ENCODE results near the gene LRRC8D. TPM values are rescaled to one million over a fixed set of nuclear protein-coding genes. Genes with fewer than 3 reads are reported as not detected.

Gene LRRC8D
- total RNA-seq, 5 donors from 2014 or later (not counting 1 experiment from before 2014, with no cell fraction given), result 23.8 to 43.4 (median 33.0) TPM

GRCh38 chr1:89809556-89809955 is 11.3 kb upstream of the LRRC8D start:
- H3K9me3 Mint-ChIP-seq, result no peaks in the 10 kb centered on the region
- H3K9me3 ChIP-seq, result no peaks in the 10 kb centered on the region
- ChIA-PET POLR2A (no interaction called here), CTCF (interaction anchor here in 1 of 2 donors (1.3 kb wide), 1 partner anchor 178 kb away, joined by 3 read pairs; no protein-coding TSS in a partner anchor)
- H3K4me3 Mint-ChIP-seq, result no peak overlapping the region
- H3K27ac ChIP-seq (ENCODE audit: low read length), result no peak overlapping the region
- no peak for DNase-seq
- 100% methylated on average over 2 of the region's 3 CpGs for WGBS (ENCODE audit: insufficient coverage)
- no peaks in the 10 kb centered on the region for H3K4me1 Mint-ChIP-seq
- H3K4me3 ChIP-seq (ENCODE audit: control insufficient read depth in 1 of 2, extremely low read depth in 1 of 2, low read length in 1 of 2), result no peak overlapping the region
- peaks cover 6 to 8% of the 10 kb centered on the region in 2 donors for H3K27me3 Mint-ChIP-seq
- no peak overlapping the region for H3K27ac Mint-ChIP-seq
- no peaks in the 10 kb centered on the region for H3K4me1 ChIP-seq (ENCODE audit: control insufficient read depth in 1 of 2, extremely low read depth in 1 of 2, insufficient read depth in 2 of 2, low read length in 2 of 2)
- no peaks in the 10 kb centered on the region for H3K36me3 ChIP-seq (ENCODE audit: control insufficient read depth in 2 of 2, extremely low read depth in 1 of 2, insufficient read depth in 1 of 2, low read length in 1 of 2)
- H3K27me3 ChIP-seq (replicated peaks in 1 of 2; ENCODE audit: control insufficient read depth in 2 of 2, extremely low read depth in 1 of 2, insufficient read depth in 2 of 2, low read length in 1 of 2), result peaks cover 0 to 4% of the 10 kb centered on the region in 2 experiments
- ATAC-seq (replicated peaks in 1 of 4), result no peak
- no peaks in the 10 kb centered on the region for H3K36me3 Mint-ChIP-seq

GRCh38 chr1:89810302-89810701 is 10.5 kb upstream of the LRRC8D start:
- CTCF ChIA-PET, result interaction anchor here in 1 of 2 donors (1.1 kb wide), 1 partner anchor 191 kb away, joined by 3 read pairs; no protein-coding TSS in a partner anchor
- Histone ChIP-seq H3K36me3 (ENCODE audit: control insufficient read depth in 2 of 2, extremely low read depth in 1 of 2, insufficient read depth in 1 of 2, low read length in 1 of 2) (no peaks in the 10 kb centered on the region), H3K9me3 (no peaks in the 10 kb centered on the region), H3K27ac (ENCODE audit: low read length) (no peak overlapping the region), H3K27me3 (replicated peaks in 1 of 2; ENCODE audit: control insufficient read depth in 2 of 2, extremely low read depth in 1 of 2, insufficient read depth in 2 of 2, low read length in 1 of 2) (peaks cover 0 to 4% of the 10 kb centered on the region in 2 experiments), H3K4me1 (ENCODE audit: control insufficient read depth in 1 of 2, extremely low read depth in 1 of 2, insufficient read depth in 2 of 2, low read length in 2 of 2) (no peaks in the 10 kb centered on the region), H3K4me3 (ENCODE audit: control insufficient read depth in 1 of 2, extremely low read depth in 1 of 2, low read length in 1 of 2) (no peak overlapping the region)
- peaks cover 0 to 2% (median 0%) of the 10 kb centered on the region in 3 donors for H3K4me1 Mint-ChIP-seq
- POLR2A ChIA-PET, result no interaction called here
- no peak overlapping the region for H3K27ac Mint-ChIP-seq
- no peaks in the 10 kb centered on the region for H3K36me3 Mint-ChIP-seq
- H3K27me3 Mint-ChIP-seq, result peaks cover 8 to 11% of the 10 kb centered on the region in 2 donors
- no peak for DNase-seq
- no peak overlapping the region for H3K4me3 Mint-ChIP-seq
- no peak for ATAC-seq (replicated peaks in 1 of 4)
- H3K9me3 Mint-ChIP-seq, result no peaks in the 10 kb centered on the region
- WGBS (ENCODE audit: insufficient coverage), result 80% methylated on average over 1 of the region's 1 CpG

- Histone ChIP-seq H3K27me3 (replicated peaks in 1 of 2; ENCODE audit: control insufficient read depth in 2 of 2, extremely low read depth in 1 of 2, insufficient read depth in 2 of 2, low read length in 1 of 2) (peaks cover 0 to 4% of the 10 kb centered on the region in 2 experiments), H3K9me3 (no peaks in the 10 kb centered on the region), H3K36me3 (ENCODE audit: control insufficient read depth in 2 of 2, extremely low read depth in 1 of 2, insufficient read depth in 1 of 2, low read length in 1 of 2) (no peaks in the 10 kb centered on the region), H3K4me1 (ENCODE audit: control insufficient read depth in 1 of 2, extremely low read depth in 1 of 2, insufficient read depth in 2 of 2, low read length in 2 of 2) (no peaks in the 10 kb centered on the region), H3K27ac (ENCODE audit: low read length) (no peak overlapping the region), H3K4me3 (ENCODE audit: control insufficient read depth in 1 of 2, extremely low read depth in 1 of 2, low read length in 1 of 2) (no peak overlapping the region)
- H3K27ac Mint-ChIP-seq, result no peak overlapping the region
- POLR2A ChIA-PET, result no interaction called here
- H3K4me1 Mint-ChIP-seq, result peaks cover 0 to 6% (median 5%) of the 10 kb centered on the region in 3 donors
- no CpG with 5 or more reads among the region's 1 CpG for WGBS (ENCODE audit: insufficient coverage)
- no peak overlapping the region for H3K4me3 Mint-ChIP-seq
- no peaks in the 10 kb centered on the region for H3K36me3 Mint-ChIP-seq
- DNase-seq, result no peak
- ATAC-seq (replicated peaks in 1 of 4), result no peak
- peaks cover 8 to 11% of the 10 kb centered on the region in 2 donors for H3K27me3 Mint-ChIP-seq
- H3K9me3 Mint-ChIP-seq, result no peaks in the 10 kb centered on the region
- CTCF ChIA-PET, result interaction anchor here in 1 of 2 donors (1.1 kb wide), 1 partner anchor 191 kb away, joined by 3 read pairs; no protein-coding TSS in a partner anchor
These were observed 10.0 kb upstream of the LRRC8D start for GRCh38 chr1:89810880-89811279.

- H3K9me3 Mint-ChIP-seq, result no peaks in the 10 kb centered on the region
- ATAC-seq (replicated peaks in 1 of 4) (no peak), DNase-seq (no peak)
- no peak overlapping the region for H3K4me3 ChIP-seq (ENCODE audit: control insufficient read depth in 1 of 2, extremely low read depth in 1 of 2, low read length in 1 of 2)
- H3K9me3 ChIP-seq, result no peaks in the 10 kb centered on the region
- H3K36me3 Mint-ChIP-seq, result no peaks in the 10 kb centered on the region
- peaks cover 8 to 11% of the 10 kb centered on the region in 2 donors for H3K27me3 Mint-ChIP-seq
- no peaks in the 10 kb centered on the region for H3K36me3 ChIP-seq (ENCODE audit: control insufficient read depth in 2 of 2, extremely low read depth in 1 of 2, insufficient read depth in 1 of 2, low read length in 1 of 2)
- ChIA-PET CTCF (interaction anchor here (0.6 to 1.0 kb wide), 6 partner anchors 14 to 784 kb away, joined by 3 to 5 read pairs (median 3); no protein-coding TSS in a partner anchor), POLR2A (interaction anchor here (0.6 to 0.7 kb wide), 2 partner anchors 30 to 32 kb away, joined by 3 read pairs; no protein-coding TSS in a partner anchor)
- no peak overlapping the region for H3K27ac ChIP-seq (ENCODE audit: low read length)
- peaks cover 0 to 6% (median 6%) of the 10 kb centered on the region in 3 donors for H3K4me1 Mint-ChIP-seq
- WGBS (ENCODE audit: insufficient coverage), result 75% methylated on average over 1 of the region's 1 CpG
- H3K4me3 Mint-ChIP-seq, result no peak overlapping the region
- H3K27me3 ChIP-seq (replicated peaks in 1 of 2; ENCODE audit: control insufficient read depth in 2 of 2, extremely low read depth in 1 of 2, insufficient read depth in 2 of 2, low read length in 1 of 2), result peaks cover 0 to 4% of the 10 kb centered on the region in 2 experiments
- H3K4me1 ChIP-seq (ENCODE audit: control insufficient read depth in 1 of 2, extremely low read depth in 1 of 2, insufficient read depth in 2 of 2, low read length in 2 of 2), result no peaks in the 10 kb centered on the region
- H3K27ac Mint-ChIP-seq, result no peak overlapping the region
These were observed 7.8 kb upstream of the LRRC8D start for GRCh38 chr1:89812992-89813391.

GRCh38 chr1:89815040-89815439 is 5.8 kb upstream of the LRRC8D start:
- no peak overlapping the region for H3K4me3 Mint-ChIP-seq
- H3K27me3 ChIP-seq (replicated peaks in 1 of 2; ENCODE audit: control insufficient read depth in 2 of 2, extremely low read depth in 1 of 2, insufficient read depth in 2 of 2, low read length in 1 of 2), result peaks cover 0 to 4% of the 10 kb centered on the region in 2 experiments
- CTCF ChIA-PET, result interaction anchor here (0.5 to 0.6 kb wide), 2 partner anchors 51 to 236 kb away, joined by 4 to 10 read pairs; no protein-coding TSS in a partner anchor

GRCh38 chr1:89815611-89816010 is 5.2 kb upstream of the LRRC8D start:
- H3K4me3 Mint-ChIP-seq, result no peak overlapping the region
- H3K27me3 ChIP-seq (replicated peaks in 1 of 2; ENCODE audit: control insufficient read depth in 2 of 2, extremely low read depth in 1 of 2, insufficient read depth in 2 of 2, low read length in 1 of 2), result peaks cover 0 to 4% of the 10 kb centered on the region in 2 experiments
- peak in 1 of 35 experiments; percentile 7 for DNase-seq
- peaks cover 6 to 11% of the 10 kb centered on the region in 2 experiments for H3K4me1 ChIP-seq (ENCODE audit: control insufficient read depth in 1 of 2, extremely low read depth in 1 of 2, insufficient read depth in 2 of 2, low read length in 2 of 2)
- ChIA-PET CTCF (interaction anchor here in 1 of 2 donors (0.5 to 0.8 kb wide), 2 partner anchors 22 to 237 kb away, joined by 4 read pairs; no protein-coding TSS in a partner anchor), POLR2A (interaction anchor here in 1 of 2 donors (0.6 kb wide), 1 partner anchor 26 kb away, joined by 3 read pairs; no protein-coding TSS in a partner anchor)
- no peak overlapping the region for H3K4me3 ChIP-seq (ENCODE audit: control insufficient read depth in 1 of 2, extremely low read depth in 1 of 2, low read length in 1 of 2)
- no peak overlapping the region for H3K27ac ChIP-seq (ENCODE audit: low read length)
- no peaks in the 10 kb centered on the region for H3K36me3 Mint-ChIP-seq
- H3K36me3 ChIP-seq (ENCODE audit: control insufficient read depth in 2 of 2, extremely low read depth in 1 of 2, insufficient read depth in 1 of 2, low read length in 1 of 2), result no peaks in the 10 kb centered on the region
- peaks cover 19 to 30% (median 21%) of the 10 kb centered on the region in 3 donors for H3K4me1 Mint-ChIP-seq
- H3K27ac Mint-ChIP-seq, result no peak overlapping the region
- no peaks in the 10 kb centered on the region for H3K9me3 ChIP-seq
- no peak for ATAC-seq (replicated peaks in 1 of 4)
- peaks cover 4 to 11% of the 10 kb centered on the region in 2 donors for H3K27me3 Mint-ChIP-seq
- no CpG with 5 or more reads among the region's 5 CpGs for WGBS (ENCODE audit: insufficient coverage)
- no peaks in the 10 kb centered on the region for H3K9me3 Mint-ChIP-seq

More at GRCh38 chr1:89815040-89815439, 5.8 kb upstream of the LRRC8D start:
- no peaks in the 10 kb centered on the region for H3K36me3 ChIP-seq (ENCODE audit: control insufficient read depth in 2 of 2, extremely low read depth in 1 of 2, insufficient read depth in 1 of 2, low read length in 1 of 2)
- DNase-seq (no peak), ATAC-seq (replicated peaks in 1 of 4) (no peak)
- no peak overlapping the region for H3K4me3 ChIP-seq (ENCODE audit: control insufficient read depth in 1 of 2, extremely low read depth in 1 of 2, low read length in 1 of 2)
- no CpG with 5 or more reads among the region's 1 CpG for WGBS (ENCODE audit: insufficient coverage)
- H3K27ac ChIP-seq (ENCODE audit: low read length), result no peak overlapping the region
- Mint-ChIP-seq H3K27ac (no peak overlapping the region), H3K36me3 (no peaks in the 10 kb centered on the region), H3K27me3 (peaks cover 4 to 11% of the 10 kb centered on the region in 2 donors), H3K9me3 (no peaks in the 10 kb centered on the region), H3K4me1 (peaks cover 14 to 24% (median 16%) of the 10 kb centered on the region in 3 donors)
- no peaks in the 10 kb centered on the region for H3K9me3 ChIP-seq
- peaks cover 5 to 6% of the 10 kb centered on the region in 2 experiments for H3K4me1 ChIP-seq (ENCODE audit: control insufficient read depth in 1 of 2, extremely low read depth in 1 of 2, insufficient read depth in 2 of 2, low read length in 2 of 2)
- POLR2A ChIA-PET, result no interaction called here
